Smooth muscle cell of the umbilical artery (primary cell): Measurements from ENCODE around the gene OR9Q2. TPM values are rescaled to one million over a fixed set of nuclear protein-coding genes. Genes with fewer than 3 reads are reported as not detected.

Experiments
- total RNA-seq: library from RNA; depleted of rRNA; stranded (reverse); fragments of >200 nt; gene quantifications from 2 replicates; pipeline ENCODE4 v1.2.3, GENCODE V29; 2014

OR9Q2 gene
- not detected in 2 replicates for total RNA-seq

DNA sequence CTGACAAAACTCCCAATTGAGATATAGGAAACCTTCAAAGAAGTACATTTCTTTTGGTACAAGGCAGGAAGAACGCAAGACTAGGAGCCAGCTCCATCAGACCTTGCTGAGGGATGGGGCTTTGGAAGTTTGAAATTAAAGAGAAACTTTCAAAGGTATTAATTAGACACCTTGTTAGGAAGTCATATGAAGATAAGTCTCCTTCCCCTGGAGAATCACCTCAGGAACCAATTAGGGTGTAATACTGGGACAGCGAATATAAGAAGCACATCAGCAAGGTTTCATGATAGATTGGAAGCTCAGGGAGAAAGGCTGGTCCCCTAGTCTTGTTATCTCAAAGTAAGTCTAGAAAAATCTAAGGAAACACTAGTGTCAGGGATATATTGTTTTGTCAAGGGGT, at the start of gene OR9Q2:
OR9Q2 (plus strand) TSS at position 301 of the 400 bp plus-strand sequence. CDS start 1,421 bp downstream, outside the sequence.

DNA sequence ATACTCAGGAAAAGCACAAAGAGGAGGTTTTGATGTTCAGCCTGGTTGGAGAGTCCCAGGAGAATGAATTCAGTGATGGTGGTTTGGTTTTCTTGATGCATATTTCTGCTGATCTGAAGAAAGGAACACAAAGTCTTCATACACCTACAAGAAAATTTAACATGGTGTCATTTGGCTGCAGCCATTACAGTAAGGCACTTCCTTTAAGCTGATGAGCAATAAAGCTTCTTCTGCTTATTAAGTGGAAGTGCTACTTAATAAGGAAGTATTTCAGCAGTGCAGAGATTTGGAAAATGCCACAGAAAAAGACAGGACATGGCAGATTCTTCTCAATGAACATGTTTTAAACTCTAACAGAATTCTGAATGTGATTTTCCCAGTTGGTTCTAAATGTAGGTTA, 15.2 kb downstream of the OR9Q2 start, which contains the start of gene OR1S2:
OR1S2 (minus strand) TSS at position 101 of the 400 bp plus-strand sequence; CDS start at position 101, 0 bp downstream.

DNA sequence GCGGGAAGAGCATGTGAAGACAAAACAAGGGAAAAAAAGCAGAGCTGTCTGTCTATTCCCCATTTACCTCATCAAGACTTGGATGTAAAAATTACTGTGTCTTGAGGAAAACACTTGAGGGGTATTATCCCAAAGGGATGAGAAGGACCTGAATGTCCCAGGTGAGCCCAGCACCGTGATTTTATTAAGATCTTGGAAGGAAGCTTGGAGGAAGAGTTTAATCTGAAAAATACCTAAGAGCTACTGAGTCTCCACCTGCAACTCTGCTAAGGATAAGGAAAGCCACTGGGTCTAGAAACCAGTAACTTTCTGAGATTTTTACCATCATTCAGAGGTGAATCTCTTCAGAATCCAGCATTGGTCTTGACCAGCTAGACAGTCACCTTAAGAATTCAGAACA, 23.6 kb downstream of the OR9Q2 start, which contains the start of gene OR1S1:
OR1S1 (plus strand) TSS at position 301 of the 400 bp plus-strand sequence.

Other genes with a start within 250 kb of the OR9Q2 start
- not detected in 2 replicates for gene OR9Q1, start 165.2 kb upstream of the OR9Q2 start, total RNA-seq
- not detected in 2 replicates for gene OR6Q1, start 158.1 kb upstream of the OR9Q2 start, total RNA-seq
- not detected in 2 replicates for gene OR9I1, start 63.5 kb upstream of the OR9Q2 start, total RNA-seq
- gene OR1S2, start 15.1 kb downstream of the OR9Q2 start, total RNA-seq, result not detected in 2 replicates
- 0.30 TPM in 1 of 2 replicates, not detected in the other for gene OR1S1, start 23.6 kb downstream of the OR9Q2 start, total RNA-seq
- not detected in 2 replicates for gene OR10Q1, start 39.8 kb downstream of the OR9Q2 start, total RNA-seq
- gene OR10W1, start 79.2 kb downstream of the OR9Q2 start, total RNA-seq, result not detected in 2 replicates
- gene OR5B17, start 170.0 kb downstream of the OR9Q2 start, total RNA-seq, result not detected in 2 replicates
- gene OR5B3, start 217.8 kb downstream of the OR9Q2 start, total RNA-seq, result not detected in 2 replicates
- not detected in 2 replicates for gene OR5B2, start 239.1 kb downstream of the OR9Q2 start, total RNA-seq